ENCODE data around the gene CNOT1.
"Not testable (repeated sequence)": the region's sequence is repeated elsewhere in the genome, so short reads cannot be mapped to it uniquely, and the experiment has no call there.

The CNOT1 gene

DNA sequence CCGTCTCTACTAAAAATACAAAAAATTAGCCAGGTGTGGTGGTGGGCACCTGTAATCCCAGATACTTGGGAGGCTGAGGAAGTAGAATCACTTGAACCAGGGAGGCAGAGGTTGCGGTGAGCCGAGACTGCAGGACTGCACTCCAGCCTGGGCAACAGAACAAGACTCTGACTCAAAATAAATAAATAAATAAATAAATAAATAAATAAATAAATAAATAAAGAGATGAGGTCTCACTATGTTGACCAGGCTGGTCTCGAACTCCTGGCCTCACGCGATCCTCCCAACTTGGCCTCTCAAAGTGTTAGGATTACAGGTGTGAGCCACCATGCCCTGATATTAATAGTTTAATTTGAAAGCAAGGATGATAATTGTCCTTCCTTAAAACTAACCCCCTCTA, 7.4 kb upstream of the CNOT1 start:
- DNase-seq, result not testable (repeated sequence)

DNA sequence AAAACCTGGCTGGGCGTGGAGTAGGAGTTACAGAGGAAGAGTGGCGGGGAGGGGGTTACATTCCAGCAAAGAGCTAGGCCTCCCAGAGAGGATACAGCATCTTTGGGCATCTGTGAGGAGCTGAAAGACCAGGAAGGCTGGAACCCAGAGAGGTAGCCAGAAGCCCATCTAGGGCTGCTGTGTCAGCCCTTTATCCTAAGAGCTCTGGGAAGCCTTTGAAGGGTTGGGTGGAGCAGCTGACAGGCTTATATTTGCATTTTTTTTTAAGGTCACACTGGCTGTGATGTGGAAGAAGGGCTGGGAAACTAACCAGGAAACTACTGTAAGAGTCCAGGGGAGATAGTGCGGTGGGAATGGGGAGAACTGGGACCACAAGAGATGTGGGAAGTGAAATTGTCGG, 6.8 kb upstream of the CNOT1 start:
- DNase-seq, result no peak

DNA sequence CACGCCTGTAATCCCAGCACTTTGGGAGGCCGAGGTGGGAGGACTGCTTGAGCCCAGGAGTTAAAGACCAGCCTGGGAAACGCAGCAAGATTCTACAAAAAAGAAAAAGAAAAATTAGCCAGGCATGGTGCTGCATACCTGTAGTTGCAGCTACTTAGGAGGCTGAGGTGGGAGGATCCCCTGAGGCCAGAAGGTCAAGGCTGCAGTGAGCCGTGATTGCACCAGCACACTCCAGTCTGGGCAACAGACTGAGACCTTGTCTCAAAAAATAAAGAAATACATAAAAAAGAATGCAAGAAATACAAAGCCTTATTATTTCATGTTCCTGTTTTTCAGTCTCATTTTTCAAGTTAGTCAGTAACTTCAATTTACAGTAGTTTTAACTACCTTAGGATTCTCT, 5.9 kb upstream of the CNOT1 start:
- no peak for DNase-seq

DNA sequence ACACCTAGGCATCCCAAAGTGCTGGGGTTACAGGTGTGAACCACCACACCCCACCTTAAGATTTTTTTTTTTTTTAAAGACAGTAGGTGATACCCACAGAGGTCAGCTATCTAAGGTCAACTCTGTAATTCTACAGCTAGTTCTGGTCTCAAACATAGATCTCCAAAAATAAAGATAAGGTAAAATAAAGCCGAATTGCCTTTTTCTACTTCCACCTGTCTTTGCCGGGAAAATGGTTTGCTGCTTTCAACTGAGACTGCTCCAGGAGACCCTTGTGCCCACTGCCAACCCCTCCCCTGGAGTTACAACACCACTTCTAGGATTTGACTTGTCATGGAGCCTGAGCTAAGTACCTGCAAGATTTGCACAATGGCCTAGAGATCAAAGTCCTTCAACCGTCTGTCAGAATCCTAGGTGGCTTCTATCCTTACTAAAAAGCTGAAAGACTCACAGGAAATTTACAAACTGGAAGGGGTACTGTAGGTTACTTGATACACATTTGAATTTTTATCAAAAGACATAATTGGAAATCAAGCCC, 4.7 kb upstream of the CNOT1 start:
- DNase-seq, result no peak

DNA sequence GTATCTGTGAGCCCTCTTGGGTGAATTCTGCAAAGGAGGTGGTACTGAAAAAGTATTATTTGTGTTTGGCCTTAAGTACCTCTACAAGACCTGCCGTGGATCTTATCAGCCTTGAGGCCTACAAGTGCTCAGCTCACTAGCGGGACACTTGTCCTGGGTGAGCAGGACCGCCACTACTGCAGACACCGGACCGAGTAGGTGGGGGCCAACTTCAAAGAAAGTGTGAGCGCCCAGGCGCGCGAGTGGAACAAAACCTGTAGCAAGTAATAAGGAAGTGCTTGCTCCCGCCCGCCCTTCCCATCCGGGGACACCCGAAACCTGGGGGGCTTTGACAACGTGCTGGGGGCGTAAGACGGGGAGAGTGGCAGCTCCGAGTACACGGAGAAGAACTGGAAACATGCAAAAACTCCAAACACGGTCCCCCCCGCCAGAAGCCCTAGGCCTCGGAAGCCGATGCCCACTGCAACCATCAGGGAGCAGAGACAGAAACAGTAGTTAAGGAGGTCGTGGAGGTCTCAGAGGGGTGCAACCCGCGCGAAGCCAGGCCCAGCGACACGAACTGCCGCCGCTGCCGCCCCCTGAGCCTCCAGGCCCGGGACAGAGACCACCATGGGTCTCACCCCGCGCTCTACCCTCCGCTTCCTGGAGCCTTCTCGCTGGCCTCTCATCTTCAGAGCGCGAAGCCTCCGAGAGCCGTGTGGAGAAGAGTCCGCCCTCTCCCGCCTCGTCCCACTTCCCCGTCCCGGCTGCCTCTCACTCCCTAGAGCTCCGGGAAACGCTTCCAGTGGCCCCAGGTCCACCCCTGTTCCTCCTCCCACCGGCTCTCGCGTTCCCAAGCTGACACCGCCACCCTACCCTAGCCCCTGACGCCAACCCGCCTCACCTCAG, 537 bp downstream of the CNOT1 start:
- DNase-seq, result no peak

DNA sequence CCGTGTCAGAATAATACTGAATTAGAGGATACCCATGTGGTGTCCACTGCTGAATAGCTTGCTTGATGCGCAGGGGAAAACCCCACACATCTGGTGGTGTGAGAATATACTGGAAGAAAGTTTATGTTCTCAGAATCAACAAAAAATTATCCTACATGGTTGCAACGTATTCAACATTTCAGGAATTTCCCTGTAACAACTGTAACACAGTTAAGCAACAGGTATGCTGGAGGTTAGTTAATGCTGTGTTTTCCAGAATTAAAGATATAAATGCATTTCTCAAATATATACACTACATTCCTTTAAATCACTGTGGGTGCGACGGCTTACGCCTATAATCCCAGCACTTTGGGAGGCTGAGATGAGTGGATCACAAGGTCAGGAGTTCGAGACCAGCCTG, 5.4 kb downstream of the CNOT1 start:
- DNase-seq, result no peak

DNA sequence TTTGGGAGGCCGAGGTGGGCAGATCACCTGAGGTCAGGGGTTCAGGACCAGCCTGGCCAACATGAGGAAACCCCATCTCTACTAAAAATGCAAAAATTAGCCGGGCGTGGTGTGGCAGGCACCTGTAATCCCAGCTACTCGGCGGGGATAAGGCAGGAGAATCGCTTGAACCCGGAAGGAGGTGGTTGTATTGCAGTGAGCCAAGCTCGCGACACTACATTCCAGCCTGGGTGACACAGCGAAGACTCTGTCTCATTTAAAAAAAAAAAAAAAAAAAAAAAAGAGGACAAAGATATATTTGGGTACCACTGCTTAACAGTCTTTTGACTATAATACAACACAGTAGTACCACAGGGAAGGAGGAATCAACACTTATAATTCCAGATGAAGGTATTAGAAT, 9.2 kb downstream of the CNOT1 start:
- no peak for DNase-seq

DNA sequence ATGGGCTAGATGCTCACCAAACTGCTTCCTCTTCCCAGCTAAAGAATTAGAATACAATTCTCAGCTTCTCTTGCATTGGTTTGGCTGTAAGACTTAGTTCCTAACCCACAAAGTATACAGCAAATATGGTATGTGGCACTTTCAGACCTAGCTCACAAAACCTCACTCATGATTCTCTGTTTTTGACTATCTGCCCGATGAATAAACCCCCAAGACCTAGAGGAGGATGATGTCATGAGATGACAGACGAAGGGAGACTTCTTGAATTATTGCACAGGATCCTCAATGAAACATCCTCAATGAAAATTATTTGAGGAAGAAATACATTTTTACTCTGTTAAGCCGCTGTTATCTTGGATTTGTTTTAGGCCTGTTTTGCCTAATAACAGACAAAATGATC, 14.3 kb downstream of the CNOT1 start:
- DNase-seq, result no peak

DNA sequence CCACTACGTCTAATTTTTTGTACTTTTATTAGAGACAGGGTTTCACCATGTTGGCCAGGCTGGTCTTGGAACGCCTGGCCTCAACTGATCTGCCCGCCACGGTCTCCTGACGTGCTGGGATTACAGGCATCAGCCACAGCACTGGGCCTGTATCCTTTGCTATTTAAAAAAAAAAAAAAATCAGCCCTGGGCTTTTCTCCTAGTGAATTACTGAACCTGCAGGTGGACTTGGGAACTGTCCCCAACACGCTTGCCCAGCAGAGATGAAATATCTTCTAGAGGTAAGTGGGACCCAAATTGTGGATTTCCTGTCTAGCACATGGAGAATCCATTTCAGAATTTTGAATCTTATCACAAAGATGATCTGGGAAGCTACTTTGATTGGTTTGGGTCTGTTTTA, 14.8 kb downstream of the CNOT1 start:
- no peak for DNase-seq

DNA sequence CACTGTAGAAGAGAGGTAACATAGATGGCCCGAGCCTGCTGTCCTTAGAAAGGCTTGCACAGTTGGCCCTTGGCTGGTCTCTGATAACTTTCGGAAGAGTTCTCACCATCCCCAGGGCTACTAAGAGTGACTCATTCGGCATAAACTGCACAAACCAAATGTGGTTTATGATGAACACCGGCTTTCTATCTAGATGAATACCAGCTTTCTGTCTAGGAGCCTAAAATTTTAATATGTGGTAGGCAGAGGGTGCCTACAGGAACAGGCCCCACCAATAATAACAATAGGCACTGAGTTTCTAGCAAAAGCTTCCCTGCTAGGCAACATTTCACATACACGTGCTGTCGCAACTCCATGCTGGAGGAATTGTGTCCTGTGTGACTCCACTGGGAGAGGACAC, 15.4 kb downstream of the CNOT1 start:
- no peak for DNase-seq

DNA sequence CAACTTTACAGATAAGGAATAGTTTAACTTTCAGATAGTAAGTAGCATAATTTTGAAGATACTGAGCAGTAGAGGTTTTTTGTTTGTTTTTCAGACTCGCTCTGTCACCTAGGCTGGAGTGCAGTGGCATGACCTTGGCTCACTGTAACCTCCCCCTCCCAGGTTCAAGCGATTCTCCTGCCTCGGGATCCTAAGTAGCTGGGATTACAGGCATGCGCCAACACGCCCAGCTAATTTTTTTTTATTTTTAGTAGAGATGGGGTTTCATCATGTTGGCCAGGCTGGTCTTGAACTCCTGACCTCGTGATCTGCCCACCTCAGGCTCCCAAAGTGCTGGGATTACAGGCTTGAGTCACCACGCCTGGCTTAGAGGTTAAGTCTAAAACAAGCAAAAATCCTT, 16.7 kb downstream of the CNOT1 start:
- DNase-seq, result not testable (repeated sequence)

DNA sequence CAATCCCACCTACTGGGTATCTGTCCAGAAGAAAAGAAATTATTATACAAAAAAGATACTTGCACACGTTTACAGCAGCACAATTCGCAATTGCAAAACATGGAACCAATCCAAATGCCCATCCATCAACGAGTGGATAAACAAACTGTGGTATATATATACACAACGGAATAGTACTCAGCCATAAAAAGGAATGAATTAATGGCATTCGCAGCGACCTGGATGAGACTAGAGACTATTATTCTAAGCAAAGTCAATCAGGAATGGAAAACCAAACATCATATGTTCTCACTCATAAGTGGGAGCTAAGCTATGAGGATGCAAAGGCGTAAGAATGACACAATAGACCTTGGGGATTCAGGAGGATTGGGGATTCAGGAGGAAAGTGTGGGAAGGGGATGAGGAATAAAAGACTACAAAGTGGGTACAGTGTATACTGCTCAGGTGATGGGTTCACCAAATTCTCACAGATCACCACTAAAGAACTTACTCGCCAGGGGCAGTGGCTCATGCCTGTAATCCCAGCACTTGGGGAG, 21.0 kb downstream of the CNOT1 start:
- DNase-seq, result no peak

DNA sequence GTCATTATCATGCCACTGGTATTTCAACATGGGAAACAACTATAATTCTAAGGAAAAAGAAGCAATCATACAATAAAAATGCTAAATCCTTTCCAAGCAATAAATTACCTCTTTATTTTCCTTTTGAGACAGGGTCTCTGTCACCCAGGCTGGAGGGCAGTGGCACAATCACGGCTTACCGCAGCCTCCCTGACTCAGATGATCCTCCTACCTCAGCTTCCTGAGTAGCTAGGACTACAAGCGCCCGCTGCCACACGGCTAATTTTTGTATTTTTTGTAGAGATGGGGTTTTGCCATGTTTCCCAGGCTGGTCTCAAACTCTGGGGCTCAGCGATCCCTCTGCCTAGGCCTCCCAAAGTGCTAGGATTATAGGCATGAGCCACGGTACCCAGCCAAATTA, 24.1 kb downstream of the CNOT1 start:
- DNase-seq, result no peak

DNA sequence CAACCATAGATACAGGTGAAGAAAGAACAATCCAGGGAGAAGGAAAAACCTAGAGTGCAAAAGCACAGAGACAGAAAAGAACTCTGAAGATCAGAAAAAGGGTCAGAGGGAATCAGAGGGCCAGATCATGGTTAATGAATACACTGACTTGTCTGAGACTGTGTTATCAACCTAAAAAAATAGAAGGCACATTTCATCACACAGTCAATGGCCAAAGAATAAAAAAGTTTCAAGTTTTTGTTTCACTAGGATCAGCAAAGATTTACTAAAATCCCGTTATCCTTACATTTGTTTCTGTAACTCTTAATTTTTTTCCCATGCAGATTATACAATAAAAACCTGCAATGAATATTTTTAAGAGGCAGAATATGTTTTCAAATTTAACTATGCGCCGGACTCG, 38.5 kb downstream of the CNOT1 start:
- DNase-seq, result no peak

DNA sequence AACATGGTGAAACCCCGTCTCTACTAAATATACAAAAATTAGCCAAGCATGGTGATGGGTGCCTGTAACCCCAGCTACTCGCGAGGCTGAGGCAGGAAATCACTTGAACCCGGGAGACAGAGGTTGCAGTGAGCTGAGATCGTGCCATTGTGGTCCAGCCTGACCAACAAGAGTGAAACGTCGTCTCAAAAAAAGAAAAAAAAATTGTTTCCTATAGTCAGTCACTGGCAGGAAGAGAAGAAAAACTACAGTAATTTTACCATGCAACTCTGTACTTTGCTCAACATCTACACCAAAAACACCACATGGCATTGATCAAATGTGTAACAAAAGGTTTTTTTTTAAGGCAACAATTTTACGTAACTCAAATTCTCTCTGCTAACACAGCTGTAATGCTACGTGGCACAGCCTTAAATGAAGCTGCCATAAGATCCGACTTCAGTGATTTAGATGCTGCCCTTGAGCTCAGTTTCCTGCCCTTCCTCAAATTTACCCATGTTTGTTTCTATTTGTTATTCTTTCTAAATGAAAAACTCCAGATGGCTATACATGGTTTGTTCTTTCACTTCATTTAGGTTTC, 40.2 kb downstream of the CNOT1 start:
- no peak for DNase-seq

DNA sequence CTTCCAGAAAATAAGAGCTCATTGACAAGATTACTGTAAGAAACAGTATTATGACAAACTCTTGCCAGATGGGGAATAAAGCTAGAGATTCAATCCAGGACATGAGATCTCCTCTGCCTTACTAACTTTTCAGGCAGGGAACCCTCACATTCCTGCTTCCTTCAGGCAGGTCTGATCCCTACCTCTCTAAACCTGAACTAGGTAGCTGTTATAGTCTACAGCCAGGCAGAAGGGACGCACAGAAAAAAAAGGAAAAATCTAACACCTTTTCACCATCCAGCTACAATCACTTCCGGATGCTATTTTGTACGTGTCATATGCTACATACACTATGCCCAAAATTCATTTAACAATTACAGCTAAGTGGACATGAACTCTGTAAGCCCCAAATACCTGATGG, 41.2 kb downstream of the CNOT1 start:
- DNase-seq, result no peak

DNA sequence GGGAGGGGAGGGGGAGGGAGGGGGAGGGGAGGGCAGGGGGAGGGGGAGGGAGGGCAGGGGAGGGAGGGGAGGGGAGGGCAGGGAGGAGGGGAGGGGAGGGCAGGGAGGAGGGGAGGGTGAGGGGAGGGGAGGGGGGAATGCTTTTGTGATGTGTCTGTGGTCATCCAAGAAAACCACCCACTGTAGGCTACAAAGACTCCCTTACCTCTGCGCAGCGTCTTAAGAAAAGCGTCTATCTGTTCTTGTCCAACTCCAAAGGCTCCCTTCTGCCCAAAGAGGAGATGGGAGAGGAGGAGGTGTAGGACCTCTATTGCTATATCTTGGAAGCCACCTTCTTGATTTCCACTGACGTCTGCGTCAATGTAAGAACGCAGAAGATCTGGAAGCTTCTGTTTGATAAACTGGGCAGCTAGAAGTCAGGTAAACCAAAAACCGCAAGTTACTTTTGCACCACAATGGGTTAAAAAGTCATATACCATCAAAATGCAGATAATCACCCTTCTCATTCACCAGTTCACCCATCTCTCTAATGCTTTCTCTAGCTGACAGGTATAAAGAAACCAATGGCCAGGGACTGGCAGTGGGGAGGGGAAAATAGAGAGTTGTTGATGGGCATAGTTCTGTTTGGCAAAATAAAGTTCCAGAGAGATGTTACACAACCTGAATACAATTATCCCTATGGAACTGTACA, 43.1 kb downstream of the CNOT1 start:
- no peak for DNase-seq

DNA sequence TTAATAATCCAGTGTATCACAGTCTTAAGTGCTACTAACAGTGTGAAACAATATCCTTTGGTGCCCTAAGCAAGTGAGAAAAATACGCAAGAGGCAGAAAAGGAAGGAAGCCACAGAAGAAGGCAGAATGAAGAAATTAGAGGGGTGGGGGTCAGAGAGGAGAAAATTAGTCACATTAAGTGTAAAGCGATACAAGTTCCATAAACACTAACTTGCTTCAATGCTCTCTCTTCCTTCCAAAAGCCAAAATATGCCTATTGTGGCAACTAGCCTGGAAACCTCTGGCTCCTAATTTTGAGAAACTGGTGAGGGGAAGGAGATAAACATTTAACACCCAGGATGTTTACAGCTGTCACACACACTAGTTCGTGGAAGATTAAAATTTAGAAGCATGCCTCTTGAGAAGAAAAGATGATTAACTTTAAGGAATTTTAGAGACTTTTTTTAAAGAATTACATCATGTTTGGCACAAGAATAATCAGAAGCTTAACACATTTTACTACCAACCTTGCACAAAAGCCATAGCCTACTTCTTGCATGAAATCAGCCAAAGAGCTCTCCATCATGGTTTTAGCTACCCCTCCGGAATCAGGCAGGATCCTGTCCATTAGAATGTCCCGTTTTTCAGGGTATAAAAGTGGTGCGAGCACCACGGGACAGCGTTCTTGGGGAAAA, 44.7 kb downstream of the CNOT1 start:
- DNase-seq, result no peak

DNA sequence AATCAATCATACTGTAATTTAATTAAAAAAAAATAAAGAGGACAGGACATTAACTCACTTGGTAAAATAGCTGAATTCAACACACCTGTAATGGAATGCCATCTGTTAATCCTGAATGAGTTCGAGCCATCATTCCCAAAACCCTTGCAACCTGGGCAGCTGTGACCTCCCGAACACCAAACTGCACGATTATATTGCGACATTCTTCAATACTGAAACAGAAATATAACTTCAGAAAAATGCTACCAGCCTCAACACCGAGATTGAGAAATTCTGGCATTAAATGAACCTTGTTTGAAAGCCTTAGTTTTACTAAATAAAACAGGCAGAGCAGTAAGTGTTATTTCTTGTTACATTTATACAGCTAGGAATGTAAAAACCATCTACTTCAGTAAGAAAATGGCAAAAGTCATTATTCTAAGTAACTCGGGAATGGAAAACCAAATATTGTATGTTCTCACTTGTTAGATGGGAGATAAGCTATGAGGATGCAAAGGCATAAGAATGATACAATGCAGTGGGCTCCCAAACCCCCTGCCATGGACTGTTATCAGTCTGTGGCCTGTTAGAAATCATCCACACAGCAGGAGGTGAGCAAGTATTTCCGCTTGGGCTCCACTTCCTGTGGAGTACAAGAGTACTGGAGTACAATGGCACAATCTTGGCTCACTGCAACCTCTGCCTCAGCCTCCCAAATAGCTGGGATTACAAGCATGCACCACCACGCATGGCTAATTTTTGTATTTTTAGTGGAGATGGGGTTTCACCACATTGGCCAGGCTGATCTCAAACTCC, 46.5 kb downstream of the CNOT1 start:
- DNase-seq, result no peak

DNA sequence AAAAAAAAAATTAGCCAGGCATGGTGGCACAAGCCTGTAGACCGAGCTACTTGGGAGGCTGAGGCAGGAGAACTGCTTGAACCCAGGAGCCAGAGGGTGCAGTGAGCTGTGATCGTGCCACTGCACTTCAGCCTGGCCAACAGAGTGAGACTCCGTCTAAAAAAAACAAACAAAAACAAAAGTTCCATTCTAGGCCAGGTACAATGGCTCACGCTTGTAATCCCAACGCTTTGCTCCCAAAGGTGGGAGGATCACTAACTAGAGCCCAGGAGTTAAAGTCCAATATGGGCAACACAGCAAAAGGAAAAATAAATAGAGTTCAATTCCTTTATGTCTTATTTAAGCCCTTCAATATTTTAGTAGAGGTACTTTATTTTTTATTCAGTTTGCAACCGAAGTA, 47.5 kb downstream of the CNOT1 start:
- no peak for DNase-seq

DNA sequence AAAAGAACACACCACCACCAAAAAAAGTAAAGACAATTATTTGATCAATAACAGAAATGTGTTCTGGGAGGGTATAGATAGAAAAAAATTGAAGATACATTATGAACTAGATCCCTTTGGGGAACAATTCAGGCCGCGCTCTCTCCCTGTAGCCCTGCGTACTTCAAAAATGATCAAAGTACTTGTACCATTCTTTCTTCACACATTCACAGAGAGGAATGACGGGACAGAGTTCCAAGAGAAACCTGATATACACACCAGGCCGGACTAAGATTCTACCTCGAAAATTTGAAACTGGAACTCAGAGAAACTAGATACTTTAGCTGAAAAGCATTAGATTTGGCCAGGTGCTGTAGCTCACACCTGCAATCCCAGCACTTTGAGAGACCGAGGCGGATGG, 50.0 kb downstream of the CNOT1 start:
- DNase-seq, result no peak

DNA sequence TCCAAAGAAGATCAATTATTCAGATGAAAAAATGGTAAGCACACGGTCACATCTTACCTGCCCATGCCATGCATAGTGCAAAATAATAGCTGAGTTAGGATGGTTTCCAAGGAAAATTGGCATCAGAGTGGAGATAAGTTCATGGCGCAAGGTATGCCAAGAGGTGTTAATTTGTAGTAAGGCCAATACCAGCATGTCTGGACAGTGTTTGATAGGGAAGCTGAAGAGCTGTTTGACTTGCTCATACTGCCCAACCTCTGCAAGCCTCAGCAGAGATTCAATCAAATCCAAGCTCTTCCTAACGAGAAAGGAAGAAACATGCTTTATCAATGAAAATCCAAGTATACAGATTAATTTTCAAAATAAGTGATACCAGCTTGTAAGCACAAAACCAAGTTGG, 51.0 kb downstream of the CNOT1 start:
- DNase-seq, result no peak

All from NCI-H1694 (cell line).